Measurements from ENCODE around the gene UGT1A10. TPM values are rescaled to one million over a fixed set of nuclear protein-coding genes. Genes with fewer than 3 reads are reported as not detected.

The UGT1A10 gene
- total RNA-seq, 2 experiments from 2014 or later: not detected

DNA sequence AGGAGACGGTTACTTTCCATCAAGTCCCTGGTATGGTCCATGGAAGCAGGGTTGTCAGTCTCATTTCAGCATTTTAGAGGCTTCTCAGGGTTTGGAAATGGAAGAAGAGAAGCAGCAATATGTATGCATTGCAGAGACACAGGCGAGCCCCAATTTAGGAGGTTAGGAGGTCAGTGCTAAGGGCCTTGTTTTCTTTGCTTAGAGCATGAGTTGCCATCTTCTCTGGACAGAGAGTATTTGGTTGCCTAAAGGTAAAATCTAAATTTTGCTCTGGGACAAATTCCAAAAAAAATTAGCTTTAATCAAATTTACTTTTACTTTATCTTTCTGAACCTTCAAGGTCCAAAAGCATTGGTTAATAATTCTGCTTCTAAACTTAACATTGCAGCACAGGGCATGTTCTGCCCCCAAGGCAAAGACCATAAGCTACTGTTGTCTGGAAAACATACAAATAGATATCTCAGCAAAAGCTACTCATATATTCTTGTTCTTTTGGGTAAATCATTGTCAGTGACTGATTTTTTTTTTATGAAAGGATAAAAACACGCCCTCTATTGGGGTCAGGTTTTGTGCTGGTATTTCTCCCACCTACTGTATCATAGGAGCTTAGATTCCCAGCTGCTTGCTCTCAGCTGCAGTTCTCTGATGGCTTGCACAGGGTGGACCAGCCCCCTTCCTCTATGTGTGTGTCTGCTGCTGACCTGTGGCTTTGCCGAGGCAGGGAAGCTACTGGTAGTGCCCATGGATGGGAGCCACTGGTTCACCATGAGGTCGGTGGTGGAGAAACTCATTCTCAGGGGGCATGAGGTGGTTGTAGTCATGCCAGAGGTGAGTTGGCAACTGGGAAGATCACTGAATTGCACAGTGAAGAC, 35.3 kb downstream of the UGT1A10 start, which contains the start of gene UGT1A9:
UGT1A9 (plus strand) TSS at position 609 of the 872 bp plus-strand sequence; CDS start at position 646, 37 bp downstream.
- ATAC-seq (no peak), DNase-seq (no peak)
- TF ChIP-seq, protein P1, sequence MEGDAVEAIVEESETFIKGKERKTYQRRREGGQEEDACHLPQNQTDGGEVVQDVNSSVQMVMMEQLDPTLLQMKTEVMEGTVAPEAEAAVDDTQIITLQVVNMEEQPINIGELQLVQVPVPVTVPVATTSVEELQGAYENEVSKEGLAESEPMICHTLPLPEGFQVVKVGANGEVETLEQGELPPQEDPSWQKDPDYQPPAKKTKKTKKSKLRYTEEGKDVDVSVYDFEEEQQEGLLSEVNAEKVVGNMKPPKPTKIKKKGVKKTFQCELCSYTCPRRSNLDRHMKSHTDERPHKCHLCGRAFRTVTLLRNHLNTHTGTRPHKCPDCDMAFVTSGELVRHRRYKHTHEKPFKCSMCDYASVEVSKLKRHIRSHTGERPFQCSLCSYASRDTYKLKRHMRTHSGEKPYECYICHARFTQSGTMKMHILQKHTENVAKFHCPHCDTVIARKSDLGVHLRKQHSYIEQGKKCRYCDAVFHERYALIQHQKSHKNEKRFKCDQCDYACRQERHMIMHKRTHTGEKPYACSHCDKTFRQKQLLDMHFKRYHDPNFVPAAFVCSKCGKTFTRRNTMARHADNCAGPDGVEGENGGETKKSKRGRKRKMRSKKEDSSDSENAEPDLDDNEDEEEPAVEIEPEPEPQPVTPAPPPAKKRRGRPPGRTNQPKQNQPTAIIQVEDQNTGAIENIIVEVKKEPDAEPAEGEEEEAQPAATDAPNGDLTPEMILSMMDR (IDR thresholded peaks at IDR 0.05): no peak
- no peaks in the 10 kb centered on the region for H3K4me1 Mint-ChIP-seq (ENCODE audit: low read depth)
- intact Hi-C loops (cut with micrococcal nuclease): no loop called here
- H3K27ac Mint-ChIP-seq: no peak within 1 kb of the TSS
- H3K4me3 Mint-ChIP-seq: no peak within 1 kb of the TSS
- peaks cover 1% of the 10 kb centered on the region for H3K9me3 Mint-ChIP-seq
- peaks cover 20% of the 10 kb centered on the region for H3K27me3 Mint-ChIP-seq
- ChIA-PET CTCF (no interaction called here), POLR2A (no interaction called here)
- H3K36me3 Mint-ChIP-seq (ENCODE audit: low read depth): no peaks in the 10 kb centered on the region

DNA sequence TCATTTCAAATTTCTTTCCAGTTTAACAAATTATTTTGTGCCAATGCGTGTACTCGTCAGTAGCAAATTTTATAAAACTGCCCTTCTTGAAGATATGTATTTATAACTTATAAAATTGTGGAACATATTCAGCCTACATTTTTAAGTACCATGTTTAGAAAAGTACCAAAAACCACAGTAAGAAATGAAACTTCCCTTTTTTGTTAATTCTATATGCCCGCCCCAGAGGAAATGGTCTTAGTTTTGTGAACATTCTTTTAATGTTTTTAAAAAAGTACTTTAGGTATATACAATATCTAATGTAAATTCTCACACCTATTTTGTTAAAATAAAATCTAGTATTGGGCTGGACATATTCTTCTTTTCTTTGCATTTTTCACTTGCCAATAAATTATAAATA, 36.6 kb downstream of the UGT1A10 start:
- Mint-ChIP-seq H3K4me3 (no peak overlapping the region), H3K4me1 (ENCODE audit: low read depth) (no peaks in the 10 kb centered on the region), H3K27ac (no peak overlapping the region), H3K36me3 (ENCODE audit: low read depth) (no peaks in the 10 kb centered on the region), H3K9me3 (no peaks in the 10 kb centered on the region), H3K27me3 (peaks cover 22% of the 10 kb centered on the region)
- intact Hi-C loops (cut with micrococcal nuclease): no loop called here
- ATAC-seq: no peak
- POLR2A ChIA-PET: no interaction called here
- DNase-seq: no peak
- CTCF ChIA-PET: no interaction called here
- TF ChIP-seq, protein P1 (IDR thresholded peaks at IDR 0.05): no peak

DNA sequence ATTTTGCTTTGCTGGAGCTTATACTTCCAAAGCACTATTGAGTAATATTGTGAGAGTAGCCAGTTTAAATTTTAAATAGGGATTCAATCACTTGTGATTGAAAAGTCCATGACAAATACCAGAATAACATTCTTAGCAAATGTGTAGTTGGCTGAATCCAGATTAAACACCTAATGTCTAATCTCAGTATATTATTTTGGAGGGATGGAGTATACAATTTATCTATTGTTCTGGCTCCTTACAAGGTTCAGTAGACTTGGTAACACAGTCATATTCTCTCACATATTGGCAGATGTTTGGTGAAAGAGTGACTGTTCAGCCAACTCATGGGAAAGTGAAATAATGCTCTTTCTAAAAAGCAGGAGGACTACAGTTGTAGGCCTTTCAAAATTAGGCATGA, 37.6 kb downstream of the UGT1A10 start:
- no peaks in the 10 kb centered on the region for H3K9me3 Mint-ChIP-seq
- H3K4me1 Mint-ChIP-seq (ENCODE audit: low read depth): no peaks in the 10 kb centered on the region
- no peaks in the 10 kb centered on the region for H3K36me3 Mint-ChIP-seq (ENCODE audit: low read depth)
- H3K27ac Mint-ChIP-seq: no peak overlapping the region
- CTCF ChIA-PET: no interaction called here
- no peak overlapping the region for H3K4me3 Mint-ChIP-seq
- TF ChIP-seq, protein P1 (IDR thresholded peaks at IDR 0.05): no peak
- POLR2A ChIA-PET: no interaction called here
- ATAC-seq (no peak), DNase-seq (no peak)
- intact Hi-C loops (cut with micrococcal nuclease): no loop called here
- peaks cover 16% of the 10 kb centered on the region for H3K27me3 Mint-ChIP-seq

DNA sequence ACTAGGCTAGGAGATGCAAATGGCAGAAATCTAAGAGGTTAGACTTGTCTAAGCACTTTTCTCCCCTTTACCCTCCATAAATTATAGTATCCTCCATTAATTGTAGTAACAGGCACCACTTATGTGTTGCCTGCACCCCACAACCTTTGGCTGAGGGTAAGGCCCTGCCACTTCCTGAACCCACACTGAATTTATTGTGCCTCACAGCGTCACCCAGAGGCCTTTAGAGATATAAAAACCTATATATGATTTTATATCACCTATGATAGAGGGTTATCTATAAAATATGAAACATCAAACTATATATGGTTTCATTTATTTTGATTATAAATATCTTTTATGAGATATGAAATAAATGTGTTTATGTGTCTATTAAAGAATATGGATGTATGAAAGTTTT, 38.1 kb downstream of the UGT1A10 start:
- ChIA-PET POLR2A (no interaction called here), CTCF (no interaction called here)
- ATAC-seq (no peak), DNase-seq (no peak)
- intact Hi-C loops (cut with micrococcal nuclease): no loop called here
- Mint-ChIP-seq H3K9me3 (no peaks in the 10 kb centered on the region), H3K36me3 (ENCODE audit: low read depth) (no peaks in the 10 kb centered on the region), H3K4me3 (no peak overlapping the region), H3K4me1 (ENCODE audit: low read depth) (no peaks in the 10 kb centered on the region), H3K27ac (no peak overlapping the region), H3K27me3 (peaks cover 16% of the 10 kb centered on the region)
- TF ChIP-seq, protein P1 (IDR thresholded peaks at IDR 0.05): no peak

DNA sequence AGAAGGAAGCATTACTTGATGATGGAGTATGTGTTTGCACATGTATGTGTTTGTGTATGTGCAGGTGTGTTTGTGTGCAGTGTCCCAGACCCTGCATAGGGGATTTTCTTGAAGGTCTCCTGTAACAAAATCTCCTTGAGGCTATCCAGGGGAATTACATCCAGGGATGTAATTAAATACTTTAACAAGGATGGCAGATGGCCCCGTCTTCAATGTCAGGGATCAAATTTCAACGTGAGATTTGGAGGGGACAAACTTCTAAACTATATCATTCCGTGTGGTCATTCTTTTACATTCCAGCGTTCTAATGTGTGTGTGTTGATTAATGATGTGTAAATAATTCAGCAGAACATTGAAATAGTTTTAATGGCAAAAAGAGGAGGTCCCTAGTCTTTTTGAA, 38.7 kb downstream of the UGT1A10 start:
- TF ChIP-seq, protein P1 (IDR thresholded peaks at IDR 0.05): no peak
- H3K4me3 Mint-ChIP-seq: no peak overlapping the region
- ATAC-seq: no peak
- no peaks in the 10 kb centered on the region for H3K9me3 Mint-ChIP-seq
- peaks cover 17% of the 10 kb centered on the region for H3K27me3 Mint-ChIP-seq
- POLR2A ChIA-PET: no interaction called here
- CTCF ChIA-PET: no interaction called here
- no peak overlapping the region for H3K27ac Mint-ChIP-seq
- intact Hi-C loops (cut with micrococcal nuclease): no loop called here
- no peaks in the 10 kb centered on the region for H3K36me3 Mint-ChIP-seq (ENCODE audit: low read depth)
- no peaks in the 10 kb centered on the region for H3K4me1 Mint-ChIP-seq (ENCODE audit: low read depth)
- DNase-seq: no peak

Data from activated CD8-positive, alpha-beta T cell treated with anti-CD3 and anti-CD28 coated beads for 36 hours (primary cell).